ENCODE data around the gene CHRNE. TPM values are rescaled to one million over a fixed set of nuclear protein-coding genes. Genes with fewer than 3 reads are reported as not detected.

Gene CHRNE
- 0.08 TPM for polyA plus RNA-seq (2013, experiment 1 of 2; ENCODE audit: insufficient read length)
- 0.22 TPM for polyA plus RNA-seq (2013, experiment 2 of 2; ENCODE audit: insufficient read length)

- peak; percentile 66 for DNase-seq
Measured at GRCh38 chr17:4903051-4903818, at the start of gene CHRNE. Gene CHRNE (minus strand): TSS chr17:4903098. CDS start chr17:4903063, 35 bp downstream.

- no peak for DNase-seq
Measured at GRCh38 chr17:4951486-4951885, 48.6 kb upstream of the CHRNE start.

GRCh38 chr17:4950746-4951204 is 47.9 kb upstream of the CHRNE start, which contains the start of gene ENO3:
Gene ENO3 (plus strand): TSS chr17:4951119. CDS start chr17:4951830, 711 bp downstream.
- no peak for DNase-seq

GRCh38 chr17:4950075-4950745 is 47.3 kb upstream of the CHRNE start:
- DNase-seq, result no peak

- DNase-seq, result peak; percentile 75
Measured at GRCh38 chr17:4949321-4950074, 46.6 kb upstream of the CHRNE start.

GRCh38 chr17:4948931-4949320 is 46.0 kb upstream of the CHRNE start:
- DNase-seq, result peak; percentile 91

- DNase-seq, result peak; percentile 91
Measured at GRCh38 chr17:4948166-4948930, 45.5 kb upstream of the CHRNE start, which contains the start of gene PFN1. Gene PFN1 (minus strand): TSS chr17:4948530. CDS start chr17:4948394, 136 bp downstream.

GRCh38 chr17:4947411-4948165 is 44.7 kb upstream of the CHRNE start:
- peak; percentile 76 for DNase-seq

- DNase-seq, result peak; percentile 65
Measured at GRCh38 chr17:4947010-4947410, 44.1 kb upstream of the CHRNE start.

- DNase-seq, result no peak
Measured at GRCh38 chr17:4946312-4946976, 43.5 kb upstream of the CHRNE start.

- DNase-seq, result no peak
Measured at GRCh38 chr17:4945944-4946280, 43.0 kb upstream of the CHRNE start.

- DNase-seq, result peak; percentile 93
Measured at GRCh38 chr17:4945176-4945943, 42.5 kb upstream of the CHRNE start.

GRCh38 chr17:4944554-4945175 is 41.8 kb upstream of the CHRNE start:
- no peak for DNase-seq

GRCh38 chr17:4944163-4944553 is 41.3 kb upstream of the CHRNE start:
- DNase-seq, result no peak

- no peak for DNase-seq
Measured at GRCh38 chr17:4942760-4943508, 40.0 kb upstream of the CHRNE start.

- no peak for DNase-seq
Measured at GRCh38 chr17:4941319-4941610, 38.4 kb upstream of the CHRNE start.

GRCh38 chr17:4940555-4941318 is 37.8 kb upstream of the CHRNE start:
- DNase-seq, result no peak
